ENCODE results near the gene FAM174C.

DNA sequence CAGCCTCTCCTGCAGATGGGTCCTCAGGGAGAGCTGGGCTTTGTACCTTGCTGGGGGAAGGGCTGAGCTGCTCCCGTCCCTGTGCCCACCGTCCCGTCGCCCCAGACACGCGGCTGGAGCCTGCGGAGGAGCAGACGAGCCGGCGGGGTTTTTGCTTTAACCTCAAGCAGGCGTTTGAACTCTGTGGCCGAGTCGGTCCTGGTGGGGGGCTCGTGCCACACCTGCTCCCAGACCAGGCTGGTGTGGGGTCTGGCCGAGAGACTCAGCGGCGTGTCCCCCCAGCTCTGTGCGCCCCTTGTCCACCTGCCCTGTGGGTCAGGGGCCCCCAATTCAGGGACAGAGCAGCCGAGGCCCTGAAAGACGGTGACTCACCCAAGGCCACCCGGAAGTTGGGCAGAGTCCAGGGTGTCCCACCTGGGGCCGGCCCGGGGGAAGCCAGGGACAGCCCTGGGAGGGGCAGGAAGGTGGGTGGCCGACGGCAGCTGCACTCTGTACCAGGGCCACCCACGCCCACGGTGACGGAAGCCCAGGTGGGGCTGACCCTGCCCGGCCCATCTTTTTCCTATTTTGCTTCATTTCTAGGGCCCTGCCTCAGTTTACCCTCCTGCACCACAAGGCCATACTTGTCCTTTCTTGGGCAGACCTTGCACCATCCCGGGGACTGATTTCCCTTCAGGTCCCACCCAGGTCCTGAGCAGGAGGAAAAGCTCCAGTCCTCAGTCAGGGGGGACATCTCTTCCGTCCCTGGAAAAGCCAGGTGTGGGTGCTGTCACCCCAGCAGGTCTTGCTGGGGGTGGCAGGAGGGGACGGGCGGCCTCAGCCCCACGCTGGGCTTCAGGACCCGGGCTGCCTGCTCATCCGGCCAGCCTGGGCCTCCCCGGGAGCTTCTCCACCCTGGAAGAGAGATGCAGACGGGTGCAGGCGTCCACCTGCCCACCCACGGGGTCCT is 15.6 kb downstream of the FAM174C start:
- TF ChIP-seq, protein P1, sequence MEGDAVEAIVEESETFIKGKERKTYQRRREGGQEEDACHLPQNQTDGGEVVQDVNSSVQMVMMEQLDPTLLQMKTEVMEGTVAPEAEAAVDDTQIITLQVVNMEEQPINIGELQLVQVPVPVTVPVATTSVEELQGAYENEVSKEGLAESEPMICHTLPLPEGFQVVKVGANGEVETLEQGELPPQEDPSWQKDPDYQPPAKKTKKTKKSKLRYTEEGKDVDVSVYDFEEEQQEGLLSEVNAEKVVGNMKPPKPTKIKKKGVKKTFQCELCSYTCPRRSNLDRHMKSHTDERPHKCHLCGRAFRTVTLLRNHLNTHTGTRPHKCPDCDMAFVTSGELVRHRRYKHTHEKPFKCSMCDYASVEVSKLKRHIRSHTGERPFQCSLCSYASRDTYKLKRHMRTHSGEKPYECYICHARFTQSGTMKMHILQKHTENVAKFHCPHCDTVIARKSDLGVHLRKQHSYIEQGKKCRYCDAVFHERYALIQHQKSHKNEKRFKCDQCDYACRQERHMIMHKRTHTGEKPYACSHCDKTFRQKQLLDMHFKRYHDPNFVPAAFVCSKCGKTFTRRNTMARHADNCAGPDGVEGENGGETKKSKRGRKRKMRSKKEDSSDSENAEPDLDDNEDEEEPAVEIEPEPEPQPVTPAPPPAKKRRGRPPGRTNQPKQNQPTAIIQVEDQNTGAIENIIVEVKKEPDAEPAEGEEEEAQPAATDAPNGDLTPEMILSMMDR (IDR thresholded peaks at IDR 0.05; ENCODE audit: low read depth, low read length, missing input control) = no peak
- TF ChIP-seq FOXA1 (IDR thresholded peaks at IDR 0.05) (no peak), YY1 (IDR thresholded peaks at IDR 0.05) (no peak), JUND (IDR thresholded peaks at IDR 0.05) (no peak), RAD21 (IDR thresholded peaks at IDR 0.05) (no peak), MAX (IDR thresholded peaks at IDR 0.05) (no peak), GABPA (IDR thresholded peaks at IDR 0.05 in 1 of 2, conservative IDR thresholded peaks at IDR 0.05 in 1 of 2) (no peak), ZBTB33 (IDR thresholded peaks at IDR 0.05) (no peak)
- TF ChIP-seq, protein P2, sequence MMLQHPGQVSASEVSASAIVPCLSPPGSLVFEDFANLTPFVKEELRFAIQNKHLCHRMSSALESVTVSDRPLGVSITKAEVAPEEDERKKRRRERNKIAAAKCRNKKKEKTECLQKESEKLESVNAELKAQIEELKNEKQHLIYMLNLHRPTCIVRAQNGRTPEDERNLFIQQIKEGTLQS (IDR thresholded peaks at IDR 0.05) = no peak

All from liver (tissue), 3 donors.